HepG2 (cell line): Measurements from ENCODE around the gene B3GNT9. TPM values are rescaled to one million over a fixed set of nuclear protein-coding genes. Genes with fewer than 3 reads are reported as not detected.
A peak's percentile ranks its signal among the peaks of the same experiment; 100 is the strongest.

Experiments used
- AGO1 ChIP-seq: fragments of 200-400 bp; formaldehyde crosslinking; IDR thresholded peaks from 2 replicates; pipeline ENCODE4 v1.6.1; 2017; ENCODE audit warnings: mild to moderate bottlenecking, low read depth, low read length, moderate library complexity; ENCODE audit not compliant: poor library complexity, severe bottlenecking
- CBX1 ChIP-seq: IDR thresholded peaks from one replicate; pipeline ENCODE4 v1.6.1; 2016; ENCODE audit warnings: antibody characterized with exemption, low read depth
- CBX5 ChIP-seq: sonication (generic); formaldehyde crosslinking; IDR thresholded peaks from 2 replicates; pipeline ENCODE4 v1.4.0; 2020; ENCODE audit warnings: missing genetic modification reagents, borderline replicate concordance
- CC2D1A ChIP-seq: sonication (generic); formaldehyde crosslinking; IDR thresholded peaks from 2 replicates; pipeline ENCODE4 v1.8.1; 2023; ENCODE audit warnings: mild to moderate bottlenecking, missing genetic modification reagents
- HHEX ChIP-seq: IDR thresholded peaks from 2 replicates; pipeline ENCODE4 v1.6.1; 2016; ENCODE audit warnings: control low read depth
- MAFF ChIP-seq: IDR thresholded peaks from 2 replicates; pipeline ENCODE4 v1.6.1; 2011; ENCODE audit warnings: low read depth, low read length, improper control_type of control experiment
- NCOA5 ChIP-seq: sonication (generic); formaldehyde crosslinking; IDR thresholded peaks from 2 replicates; pipeline ENCODE4 v1.4.0; 2020; ENCODE audit warnings: missing genetic modification reagents
- NR2F2 ChIP-seq: IDR thresholded peaks from 2 replicates; pipeline ENCODE4 v1.6.1; 2012; ENCODE audit warnings: low read depth, inconsistent platforms, borderline replicate concordance
- RBAK ChIP-seq: sonication (generic); formaldehyde crosslinking; IDR thresholded peaks from 2 replicates; pipeline ENCODE4 v1.5.1; 2020; ENCODE audit warnings: mild to moderate bottlenecking, missing genetic modification reagents
- ZNF317 ChIP-seq: sonication (generic); formaldehyde crosslinking; IDR thresholded peaks from 2 replicates; pipeline ENCODE4 v1.5.0; 2020; ENCODE audit warnings: mild to moderate bottlenecking, missing genetic modification reagents
- ZNF329 ChIP-seq: sonication (generic); formaldehyde crosslinking; IDR thresholded peaks from 2 replicates; pipeline ENCODE4 v1.9.0; 2021; ENCODE audit warnings: low read depth, mild to moderate bottlenecking, missing genetic modification reagents
- ZNF335 ChIP-seq: sonication (generic); formaldehyde crosslinking; IDR thresholded peaks from 2 replicates; pipeline ENCODE4 v1.4.0; 2020; ENCODE audit warnings: missing genetic modification reagents
- ZNF446 ChIP-seq: sonication (generic); formaldehyde crosslinking; IDR thresholded peaks from 2 replicates; pipeline ENCODE4 v1.5.0; 2020; ENCODE audit warnings: mild to moderate bottlenecking, missing genetic modification reagents
- ZNF503 ChIP-seq: sonication (generic); formaldehyde crosslinking; IDR thresholded peaks from 2 replicates; pipeline ENCODE4 v1.4.0; 2020; ENCODE audit warnings: missing genetic modification reagents
- ZNF564 ChIP-seq: sonication (generic); formaldehyde crosslinking; IDR thresholded peaks from 2 replicates; pipeline ENCODE4 v1.8.1; 2023; ENCODE audit warnings: mild to moderate bottlenecking, missing genetic modification reagents
- polyA plus RNA-seq, 8 experiments: library from polyadenylated mRNA; depleted of rRNA in 3 of 8; stranded (reverse) in 7 of 8; unstranded in 1 of 8; fragments of >200 nt; fragmentation: Illumina TruSeq in 4 of 8; extraction: Trizol in 4 of 8; gene quantifications; 2 replicates each; pipeline versions ENCODE4 v1.2.1 to v1.2.3, GENCODE V29; 2011 to 2016; ENCODE audit warnings: low read depth in 4 of 8, missing spikeins in 1 of 8, mixed read lengths in 1 of 8; ENCODE audit not compliant: insufficient read depth in 1 of 8
- total RNA-seq, 5 experiments: library from RNA; depleted of rRNA; stranded (reverse); fragments of >200 nt; fragmentation: Illumina TruSeq; extraction: Trizol; gene quantifications; 2 replicates each; pipeline ENCODE4 v1.2.3, GENCODE V29; 2016; ENCODE audit warnings: low read depth in 1 of 5
- TF ChIP-seq, protein P1 (sequence below): sonication (generic); formaldehyde crosslinking; IDR thresholded peaks from 2 replicates; pipeline ENCODE4 v1.4.0; 2020; ENCODE audit warnings: missing genetic modification reagents
- TF ChIP-seq, protein P2 (sequence below): conservative IDR thresholded peaks from 2 replicates; pipeline ENCODE4 v1.6.1; 2018; ENCODE audit warnings: missing genetic modification reagents
- TF ChIP-seq, protein P3 (sequence below): sonication (generic); formaldehyde crosslinking; IDR thresholded peaks from 2 replicates; pipeline ENCODE4 v1.8.0; 2022; ENCODE audit warnings: mild to moderate bottlenecking, missing genetic modification reagents, moderate library complexity
- TF ChIP-seq, protein P4 (sequence below): sonication (generic); formaldehyde crosslinking; IDR thresholded peaks from 2 replicates; pipeline ENCODE4 v1.4.0; 2020; ENCODE audit warnings: missing genetic modification reagents; ENCODE audit errors: not compliant biosample characterization

The B3GNT9 gene
- total and polyA plus RNA-seq, 2 of the 13 experiments (the other 11 are each of a cell fraction or from before 2014, with no cell fraction given): 1.5 to 3.1 TPM

DNA sequence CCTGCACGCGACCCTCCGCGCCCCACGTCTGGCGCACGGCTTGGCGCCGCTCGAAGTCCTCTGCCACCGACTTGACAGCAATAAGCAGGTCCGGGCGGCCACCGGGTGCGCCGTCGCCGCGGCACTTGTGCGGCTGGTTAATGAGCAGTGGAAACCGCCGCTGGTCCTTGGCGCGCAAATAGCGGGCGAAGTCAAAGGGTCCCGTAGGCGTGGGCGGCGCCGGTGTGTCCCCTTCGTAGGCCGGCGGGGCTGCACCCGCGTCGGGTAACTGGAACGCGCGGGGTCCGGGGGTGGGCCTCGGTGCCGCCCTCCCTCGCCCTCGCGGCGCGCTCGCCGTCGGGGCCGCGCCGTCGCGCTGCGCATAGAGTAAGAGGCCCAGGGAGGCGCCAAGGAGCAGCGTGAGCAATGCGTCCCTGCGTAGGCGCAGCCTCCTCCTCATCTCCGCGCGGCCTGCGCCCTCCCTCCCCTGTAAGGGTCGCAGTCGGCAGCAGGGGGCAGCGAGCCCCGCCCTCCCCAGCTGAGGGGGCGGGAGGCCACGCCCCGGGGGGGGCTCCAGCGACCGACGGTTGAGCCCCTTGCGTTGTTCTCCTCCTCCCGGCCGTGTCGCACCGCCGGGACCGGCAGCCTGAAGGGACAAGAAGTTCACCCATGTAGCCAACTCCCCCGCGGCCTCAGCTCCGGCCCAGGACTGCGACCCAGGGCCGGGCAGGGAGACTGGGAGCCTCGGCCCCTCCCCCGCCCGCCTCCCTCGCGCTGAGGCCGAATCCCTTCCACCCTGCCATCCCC, 558 bp downstream of the B3GNT9 start (continued):
- TF ChIP-seq, protein P1, sequence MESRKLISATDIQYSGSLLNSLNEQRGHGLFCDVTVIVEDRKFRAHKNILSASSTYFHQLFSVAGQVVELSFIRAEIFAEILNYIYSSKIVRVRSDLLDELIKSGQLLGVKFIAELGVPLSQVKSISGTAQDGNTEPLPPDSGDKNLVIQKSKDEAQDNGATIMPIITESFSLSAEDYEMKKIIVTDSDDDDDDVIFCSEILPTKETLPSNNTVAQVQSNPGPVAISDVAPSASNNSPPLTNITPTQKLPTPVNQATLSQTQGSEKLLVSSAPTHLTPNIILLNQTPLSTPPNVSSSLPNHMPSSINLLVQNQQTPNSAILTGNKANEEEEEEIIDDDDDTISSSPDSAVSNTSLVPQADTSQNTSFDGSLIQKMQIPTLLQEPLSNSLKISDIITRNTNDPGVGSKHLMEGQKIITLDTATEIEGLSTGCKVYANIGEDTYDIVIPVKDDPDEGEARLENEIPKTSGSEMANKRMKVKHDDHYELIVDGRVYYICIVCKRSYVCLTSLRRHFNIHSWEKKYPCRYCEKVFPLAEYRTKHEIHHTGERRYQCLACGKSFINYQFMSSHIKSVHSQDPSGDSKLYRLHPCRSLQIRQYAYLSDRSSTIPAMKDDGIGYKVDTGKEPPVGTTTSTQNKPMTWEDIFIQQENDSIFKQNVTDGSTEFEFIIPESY: peak; percentile 87
- TF ChIP-seq, protein P2, sequence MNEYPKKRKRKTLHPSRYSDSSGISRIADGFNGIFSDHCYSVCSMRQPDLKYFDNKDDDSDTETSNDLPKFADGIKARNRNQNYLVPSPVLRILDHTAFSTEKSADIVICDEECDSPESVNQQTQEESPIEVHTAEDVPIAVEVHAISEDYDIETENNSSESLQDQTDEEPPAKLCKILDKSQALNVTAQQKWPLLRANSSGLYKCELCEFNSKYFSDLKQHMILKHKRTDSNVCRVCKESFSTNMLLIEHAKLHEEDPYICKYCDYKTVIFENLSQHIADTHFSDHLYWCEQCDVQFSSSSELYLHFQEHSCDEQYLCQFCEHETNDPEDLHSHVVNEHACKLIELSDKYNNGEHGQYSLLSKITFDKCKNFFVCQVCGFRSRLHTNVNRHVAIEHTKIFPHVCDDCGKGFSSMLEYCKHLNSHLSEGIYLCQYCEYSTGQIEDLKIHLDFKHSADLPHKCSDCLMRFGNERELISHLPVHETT (CRISPR knock-in tag): no peak
- TF ChIP-seq HHEX (CRISPR knock-in tag): no peak
- no peak for TF ChIP-seq ZNF335 (CRISPR knock-in tag)
- TF ChIP-seq ZNF446 (CRISPR knock-in tag): peak; percentile 71; the same call in 1 of the 2 replicates
- TF ChIP-seq ZNF329 (CRISPR knock-in tag): no peak
- no peak for TF ChIP-seq CC2D1A (CRISPR knock-in tag)
- TF ChIP-seq MAFF: no peak
- TF ChIP-seq, protein P3, sequence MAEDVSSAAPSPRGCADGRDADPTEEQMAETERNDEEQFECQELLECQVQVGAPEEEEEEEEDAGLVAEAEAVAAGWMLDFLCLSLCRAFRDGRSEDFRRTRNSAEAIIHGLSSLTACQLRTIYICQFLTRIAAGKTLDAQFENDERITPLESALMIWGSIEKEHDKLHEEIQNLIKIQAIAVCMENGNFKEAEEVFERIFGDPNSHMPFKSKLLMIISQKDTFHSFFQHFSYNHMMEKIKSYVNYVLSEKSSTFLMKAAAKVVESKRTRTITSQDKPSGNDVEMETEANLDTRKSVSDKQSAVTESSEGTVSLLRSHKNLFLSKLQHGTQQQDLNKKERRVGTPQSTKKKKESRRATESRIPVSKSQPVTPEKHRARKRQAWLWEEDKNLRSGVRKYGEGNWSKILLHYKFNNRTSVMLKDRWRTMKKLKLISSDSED (CRISPR knock-in tag): no peak
- no peak for TF ChIP-seq RBAK (CRISPR knock-in tag)
- no peak for TF ChIP-seq CBX1
- TF ChIP-seq, protein P4, sequence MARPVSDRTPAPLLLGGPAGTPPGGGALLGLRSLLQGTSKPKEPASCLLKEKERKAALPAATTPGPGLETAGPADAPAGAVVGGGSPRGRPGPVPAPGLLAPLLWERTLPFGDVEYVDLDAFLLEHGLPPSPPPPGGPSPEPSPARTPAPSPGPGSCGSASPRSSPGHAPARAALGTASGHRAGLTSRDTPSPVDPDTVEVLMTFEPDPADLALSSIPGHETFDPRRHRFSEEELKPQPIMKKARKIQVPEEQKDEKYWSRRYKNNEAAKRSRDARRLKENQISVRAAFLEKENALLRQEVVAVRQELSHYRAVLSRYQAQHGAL (CRISPR knock-in tag): no peak
- no peak for TF ChIP-seq CBX5 (CRISPR knock-in tag)
- no peak for TF ChIP-seq ZNF317 (CRISPR knock-in tag)
- no peak; the same call in 1 of the 2 replicates for TF ChIP-seq NR2F2
- peak; percentile 98 for TF ChIP-seq AGO1
- TF ChIP-seq NCOA5: peak; percentile 78; the same call in 1 of the 2 replicates
- no peak; the same call in 1 of the 2 replicates for TF ChIP-seq ZNF564
- peak; percentile 27; the same call in 1 of the 2 replicates for TF ChIP-seq ZNF503 (CRISPR knock-in tag)
